Ascending aorta (tissue), 2 donors: ENCODE data around the gene RASSF8. TPM values are rescaled to one million over a fixed set of nuclear protein-coding genes. Genes with fewer than 3 reads are reported as not detected.

ENCODE experiments used
- DNase-seq, 2 donors: peaks; one replicate each; pipeline ENCODE4 v3.0.0-alpha.2; 2019; ENCODE audit warnings: low spot score in 2 of 2
- H3K27ac ChIP-seq, 2 donors: fragments of 200-600 bp; sonication (generic); one replicate each; pipeline ENCODE4 v1.5.1; 2016 to 2017; ENCODE audit warnings: mild to moderate bottlenecking in 1 of 2
- H3K27me3 ChIP-seq: fragments of 200-600 bp; sonication (generic); one replicate; pipeline ENCODE4 v1.5.1; 2017
- H3K36me3 ChIP-seq, 2 donors: fragments of 200-600 bp; sonication (generic); one replicate each; pipeline ENCODE4 v1.5.1; 2016
- H3K4me1 ChIP-seq, 2 donors: fragments of 200-600 bp; sonication (generic); one replicate each; pipeline ENCODE4 v1.5.1; 2016 to 2017; ENCODE audit warnings: mild to moderate bottlenecking in 1 of 2
- H3K4me3 ChIP-seq, 2 donors: fragments of 200-600 bp; sonication (generic); one replicate each; pipeline ENCODE4 v1.5.1; 2016 to 2017; ENCODE audit warnings: mild to moderate bottlenecking in 1 of 2
- H3K9me3 ChIP-seq, 2 donors: fragments of 200-600 bp; sonication (generic); one replicate each; pipeline ENCODE4 v1.5.1; 2016
- intact Hi-C: fragments of 100-400 bp; cut with DNase I; formaldehyde crosslinking; loops from one replicate; pipeline ENCODE4 v1.15.1; 2023
- total RNA-seq: library from RNA; depleted of rRNA; stranded (reverse); fragments of >200 nt; gene quantifications from one replicate; pipeline ENCODE4 v1.1.0, GENCODE V29; 2016
- TF ChIP-seq, protein P1 (sequence below), 3 experiments: fragments of 200-600 bp in 2 of 3; fragments of 450-650 bp in 1 of 3; sonication (generic) in 2 of 3; IDR thresholded peaks; one replicate each; pipeline ENCODE4 v1.5.1; 2016 to 2019; ENCODE audit warnings: antibody characterized with exemption in 3 of 3, mild to moderate bottlenecking in 1 of 3, moderate library complexity in 1 of 3

The RASSF8 gene
- total RNA-seq, 1 donor from 2014 or later = 92.1 TPM

- Histone ChIP-seq H3K4me3 (no peak overlapping the region), H3K36me3 (no peaks in the 10 kb centered on the region), H3K27me3 (no peaks in the 10 kb centered on the region), H3K4me1 (no peaks in the 10 kb centered on the region), H3K9me3 (no peaks in the 10 kb centered on the region), H3K27ac (no peak overlapping the region)
- TF ChIP-seq, protein P1, sequence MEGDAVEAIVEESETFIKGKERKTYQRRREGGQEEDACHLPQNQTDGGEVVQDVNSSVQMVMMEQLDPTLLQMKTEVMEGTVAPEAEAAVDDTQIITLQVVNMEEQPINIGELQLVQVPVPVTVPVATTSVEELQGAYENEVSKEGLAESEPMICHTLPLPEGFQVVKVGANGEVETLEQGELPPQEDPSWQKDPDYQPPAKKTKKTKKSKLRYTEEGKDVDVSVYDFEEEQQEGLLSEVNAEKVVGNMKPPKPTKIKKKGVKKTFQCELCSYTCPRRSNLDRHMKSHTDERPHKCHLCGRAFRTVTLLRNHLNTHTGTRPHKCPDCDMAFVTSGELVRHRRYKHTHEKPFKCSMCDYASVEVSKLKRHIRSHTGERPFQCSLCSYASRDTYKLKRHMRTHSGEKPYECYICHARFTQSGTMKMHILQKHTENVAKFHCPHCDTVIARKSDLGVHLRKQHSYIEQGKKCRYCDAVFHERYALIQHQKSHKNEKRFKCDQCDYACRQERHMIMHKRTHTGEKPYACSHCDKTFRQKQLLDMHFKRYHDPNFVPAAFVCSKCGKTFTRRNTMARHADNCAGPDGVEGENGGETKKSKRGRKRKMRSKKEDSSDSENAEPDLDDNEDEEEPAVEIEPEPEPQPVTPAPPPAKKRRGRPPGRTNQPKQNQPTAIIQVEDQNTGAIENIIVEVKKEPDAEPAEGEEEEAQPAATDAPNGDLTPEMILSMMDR (IDR thresholded peaks at IDR 0.05) = no peak
- no peak for DNase-seq
- intact Hi-C loops = no loop called here
Measured at GRCh38 chr12:26077915-26078702, 119.6 kb downstream of the RASSF8 start.

DNA sequence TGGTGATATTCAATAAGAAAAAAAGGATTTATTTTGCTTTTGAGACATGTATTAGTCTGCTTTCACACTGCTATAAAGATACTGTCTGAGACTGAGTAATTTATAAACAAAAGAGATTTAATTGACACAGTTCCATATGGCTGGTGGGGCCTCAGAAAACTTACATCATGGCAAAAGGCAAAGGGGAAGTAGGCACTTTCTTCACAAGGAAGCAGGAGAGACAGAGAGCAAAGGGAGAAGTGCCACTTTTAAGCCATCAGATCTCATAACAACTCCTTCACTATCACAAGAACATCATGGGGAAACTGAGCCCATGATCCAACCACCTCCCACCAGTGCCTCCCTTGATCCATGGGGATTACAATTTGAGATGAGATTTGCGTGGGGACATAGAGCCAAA is 122.4 kb downstream of the RASSF8 start:
- Histone ChIP-seq H3K4me3 (no peak overlapping the region), H3K36me3 (no peaks in the 10 kb centered on the region), H3K9me3 (no peaks in the 10 kb centered on the region), H3K27ac (no peak overlapping the region), H3K27me3 (no peaks in the 10 kb centered on the region), H3K4me1 (no peaks in the 10 kb centered on the region)
- intact Hi-C loops = no loop called here
- DNase-seq = no peak
- TF ChIP-seq, protein P1 (IDR thresholded peaks at IDR 0.05) = no peak

- Histone ChIP-seq H3K4me1 (no peaks in the 10 kb centered on the region), H3K9me3 (no peaks in the 10 kb centered on the region), H3K27ac (no peak overlapping the region), H3K27me3 (no peaks in the 10 kb centered on the region), H3K36me3 (no peaks in the 10 kb centered on the region), H3K4me3 (no peak overlapping the region)
- DNase-seq = no peak
- intact Hi-C loops = no loop called here
- TF ChIP-seq, protein P1 (IDR thresholded peaks at IDR 0.05) = no peak
Measured at GRCh38 chr12:26086936-26087335, 128.5 kb downstream of the RASSF8 start.

- DNase-seq = no peak
- H3K27ac ChIP-seq = no peak overlapping the region
- no peaks in the 10 kb centered on the region for H3K4me1 ChIP-seq
- no peak overlapping the region for H3K4me3 ChIP-seq
- no peaks in the 10 kb centered on the region for H3K9me3 ChIP-seq
- no peaks in the 10 kb centered on the region for H3K36me3 ChIP-seq
- no peaks in the 10 kb centered on the region for H3K27me3 ChIP-seq
- TF ChIP-seq, protein P1 (IDR thresholded peaks at IDR 0.05) = no peak
- intact Hi-C loops = no loop called here
Measured at GRCh38 chr12:26088998-26089397, 130.5 kb downstream of the RASSF8 start.

GRCh38 chr12:26090836-26091510 is 132.5 kb downstream of the RASSF8 start:
- no peaks in the 10 kb centered on the region for H3K36me3 ChIP-seq
- H3K4me3 ChIP-seq = no peak overlapping the region
- intact Hi-C loops = loop anchor here (5.0 kb wide), 1 partner anchor 654 kb away; no protein-coding TSS in a partner anchor
- H3K27ac ChIP-seq = no peak overlapping the region
- TF ChIP-seq, protein P1 (IDR thresholded peaks at IDR 0.05) = no peak
- no peaks in the 10 kb centered on the region for H3K4me1 ChIP-seq
- no peaks in the 10 kb centered on the region for H3K27me3 ChIP-seq
- DNase-seq = no peak
- no peaks in the 10 kb centered on the region for H3K9me3 ChIP-seq
